H1 (cell line): ENCODE results near the gene CD300A. TPM values are rescaled to one million over a fixed set of nuclear protein-coding genes. Genes with fewer than 3 reads are reported as not detected.

Experiments
- CTCF ChIA-PET: fragments of 300-600 bp; sonication (Branson Sonifier 250); formaldehyde crosslinking; loops from one replicate; lab custom pipeline; 2021; ENCODE audit not compliant: partially characterized antibody; lab: Charles Lee
- POLR2A ChIA-PET: fragments of 300-600 bp; sonication (Branson Sonifier 250); formaldehyde crosslinking; loops from one replicate; lab custom pipeline; 2021; ENCODE audit warnings: inconsistent platforms; ENCODE audit not compliant: partially characterized antibody; lab: Charles Lee
- DNase-seq, 2 experiments: peaks; one replicate each; pipeline versions ENCODE4 v3.0.0 to v3.0.0-alpha.2; 2010 to 2022; ENCODE audit warnings: low spot score in 2 of 2, low read depth in 1 of 2, mixed read lengths in 1 of 2
- FAIRE-seq: peaks from 2 replicates; lab custom pipeline; 2011; peaks lifted over from hg19 to GRCh38; lab: Jason Lieb, UNC
- H2AFZ ChIP-seq: 2 replicates; pipeline ENCODE4 v1.8.1; 2012; ENCODE audit warnings: low read length, inconsistent platforms
- H2AK5ac ChIP-seq: 2 replicates; pipeline ENCODE4 v1.6.1; 2013; ENCODE audit warnings: low read depth, low read length
- H2BK120ac ChIP-seq: replicated peaks from 2 replicates; pipeline ENCODE3; 2013; ENCODE audit warnings: low read depth, low read length, inconsistent platforms
- H2BK12ac ChIP-seq: 2 replicates; pipeline ENCODE4 v1.6.1; 2013; ENCODE audit warnings: low read depth, low read length
- H2BK15ac ChIP-seq: 2 replicates; pipeline ENCODE4 v1.6.1; 2013; ENCODE audit warnings: low read length
- H2BK20ac ChIP-seq: 2 replicates; pipeline ENCODE4 v1.6.1; 2013; ENCODE audit warnings: low read length
- H2BK5ac ChIP-seq: 2 replicates; pipeline ENCODE4 v1.6.1; 2013; ENCODE audit warnings: low read depth, low read length
- H3K14ac ChIP-seq: 2 replicates; pipeline ENCODE4 v1.6.1; 2013; ENCODE audit warnings: inconsistent platforms; ENCODE audit not compliant: insufficient read length
- H3K18ac ChIP-seq: 2 replicates; pipeline ENCODE4 v1.6.1; 2013; ENCODE audit warnings: low read length; ENCODE audit errors: extremely low read depth
- H3K23ac ChIP-seq: 2 replicates; pipeline ENCODE4 v1.6.1; 2013; ENCODE audit warnings: inconsistent platforms; ENCODE audit not compliant: insufficient read length
- H3K23me2 ChIP-seq: 2 replicates; pipeline ENCODE4 v1.6.1; 2013; ENCODE audit warnings: low read depth, low read length
- H3K27ac ChIP-seq: 2 replicates; pipeline ENCODE4 v1.6.1; 2011; ENCODE audit warnings: low read depth, low read length, inconsistent platforms
- H3K27me3 ChIP-seq, 4 experiments: replicated peaks in 1 of 4; 1 replicate in 1 of 4; 2 replicates in 3 of 4; pipeline versions ENCODE4 v1.6.1 to v1.8.1; 2011 to 2013; ENCODE audit warnings: low read length in 3 of 4, mild to moderate bottlenecking in 3 of 4, inconsistent platforms in 2 of 4, mixed read lengths in 2 of 4, moderate library complexity in 1 of 4; ENCODE audit not compliant: control insufficient read depth in 3 of 4, insufficient read depth in 3 of 4; ENCODE audit errors: extremely low read depth in 1 of 4
- H3K36me3 ChIP-seq, 4 experiments: 2 replicates each; pipeline versions ENCODE4 v1.6.1 to v1.8.1; 2011 to 2013; ENCODE audit warnings: mild to moderate bottlenecking in 4 of 4, low read length in 3 of 4, moderate library complexity in 2 of 4, control low read depth in 1 of 4, inconsistent platforms in 1 of 4; ENCODE audit not compliant: insufficient read depth in 4 of 4, control insufficient read depth in 2 of 4
- H3K4ac ChIP-seq: replicated peaks from 2 replicates; pipeline ENCODE3; 2013; ENCODE audit warnings: low read length, low read depth, mixed read lengths, inconsistent platforms; ENCODE audit not compliant: insufficient read length
- H3K4me1 ChIP-seq, 4 experiments: replicated peaks in 1 of 4; 1 replicate in 1 of 4; 2 replicates in 3 of 4; pipeline versions ENCODE4 v1.6.1 to v1.8.1; 2011 to 2013; ENCODE audit warnings: low read length in 3 of 4, inconsistent platforms in 2 of 4, mixed read lengths in 1 of 4; ENCODE audit not compliant: insufficient read depth in 4 of 4, control insufficient read depth in 3 of 4
- H3K4me2 ChIP-seq, 2 experiments: 2 replicates each; pipeline versions ENCODE4 v1.6.1 to v1.8.1; 2011 to 2013; ENCODE audit warnings: low read depth in 2 of 2, low read length in 2 of 2, control low read depth in 1 of 2, inconsistent platforms in 1 of 2, mild to moderate bottlenecking in 1 of 2; ENCODE audit not compliant: insufficient read depth in 1 of 2
- H3K4me3 ChIP-seq, 4 experiments: fragments of 200-600, 300-600 bp in 1 of 4; sonication (generic), shearing (Covaris generic), sonication (Bioruptor Twin) in 1 of 4; 2 replicates each; pipeline versions ENCODE4 v1.5.1 to v1.8.1; 2011 to 2016; ENCODE audit warnings: low read length in 4 of 4, low read depth in 3 of 4, control low read depth in 2 of 4, inconsistent platforms in 2 of 4, mild to moderate bottlenecking in 2 of 4, mixed read lengths in 1 of 4, moderate library complexity in 1 of 4; ENCODE audit not compliant: insufficient read depth in 2 of 4; ENCODE audit errors: extremely low read depth in 1 of 4
- H3K56ac ChIP-seq: replicated peaks from 2 replicates; pipeline ENCODE3; 2013; ENCODE audit warnings: low read depth, mild to moderate bottlenecking, mixed read lengths, low read length, inconsistent platforms; ENCODE audit not compliant: insufficient read length
- H3K79me1 ChIP-seq: 2 replicates; pipeline ENCODE4 v1.6.1; 2013; ENCODE audit warnings: low read depth, low read length, control low read depth
- H3K79me2 ChIP-seq, 2 experiments: 2 replicates each; pipeline versions ENCODE4 v1.6.1 to v1.8.1; 2012 to 2013; ENCODE audit warnings: low read length in 2 of 2, mild to moderate bottlenecking in 2 of 2, inconsistent platforms in 1 of 2; ENCODE audit not compliant: insufficient read depth in 2 of 2, control insufficient read depth in 1 of 2
- H3K9ac ChIP-seq, 4 experiments: replicated peaks in 1 of 4; 1 replicate in 1 of 4; 2 replicates in 3 of 4; pipeline versions ENCODE4 v1.6.1 to v1.8.1; 2011 to 2013; ENCODE audit warnings: low read depth in 3 of 4, low read length in 3 of 4, control low read depth in 2 of 4, mild to moderate bottlenecking in 2 of 4, moderate library complexity in 2 of 4, inconsistent platforms in 1 of 4; ENCODE audit errors: extremely low read depth in 1 of 4
- H3K9me3 ChIP-seq, 2 experiments: 2 replicates each; pipeline versions ENCODE4 v1.6.1 to v1.8.1; 2012 to 2013; ENCODE audit warnings: mild to moderate bottlenecking in 2 of 2, moderate library complexity in 2 of 2, control low read depth in 1 of 2, inconsistent platforms in 1 of 2, low read depth in 1 of 2, low read length in 1 of 2, mixed read lengths in 1 of 2; ENCODE audit not compliant: insufficient read depth in 2 of 2
- H4K20me1 ChIP-seq, 2 experiments: replicated peaks in 1 of 2; 2 replicates each; pipeline versions ENCODE3 to v1.8.1; 2011 to 2013; ENCODE audit warnings: inconsistent platforms in 2 of 2, low read length in 2 of 2, mild to moderate bottlenecking in 1 of 2; ENCODE audit not compliant: insufficient read depth in 2 of 2, control insufficient read depth in 1 of 2
- H4K5ac ChIP-seq: 2 replicates; pipeline ENCODE4 v1.6.1; 2013; ENCODE audit warnings: low read length, low read depth, mixed read lengths, inconsistent platforms; ENCODE audit not compliant: insufficient read length
- H4K8ac ChIP-seq: 2 replicates; pipeline ENCODE4 v1.8.0; 2013; ENCODE audit warnings: mild to moderate bottlenecking, moderate library complexity, low read length, inconsistent platforms; ENCODE audit not compliant: insufficient read depth; ENCODE audit errors: extremely low read depth
- H4K91ac ChIP-seq: replicated peaks from 2 replicates; pipeline ENCODE3; 2013; ENCODE audit warnings: low read length, mixed read lengths, inconsistent platforms; ENCODE audit not compliant: insufficient read length
- CBX8 ChIP-seq: fragments of 300-800, 300-1000 bp; sonication (generic); IDR thresholded peaks from 2 replicates; pipeline ENCODE4 v1.7.1; 2016; ENCODE audit warnings: low read depth, low read length, borderline replicate concordance
- CHD1 ChIP-seq: IDR thresholded peaks from 2 replicates; pipeline ENCODE4 v1.6.1; 2012; ENCODE audit warnings: low read depth, low read length, improper control_type of control experiment
- EGR1 ChIP-seq: IDR thresholded peaks from 2 replicates; pipeline ENCODE4 v1.6.1; 2011; ENCODE audit warnings: low read depth, low read length, borderline replicate concordance
- EP300 ChIP-seq, 2 experiments: IDR thresholded peaks; 1 replicate in 1 of 2; 2 replicates in 1 of 2; pipeline ENCODE4 v1.6.1; 2011 to 2012; ENCODE audit warnings: low read depth in 2 of 2, low read length in 2 of 2, mild to moderate bottlenecking in 2 of 2, borderline replicate concordance in 1 of 2, inconsistent platforms in 1 of 2, moderate library complexity in 1 of 2
- WGBS, 2 experiments: shearing (Covaris generic) in 1 of 2; methylation state at CpG; one replicate each; pipeline versions ENCODE4 v1.1.6 to v1.1.7; 2013 to 2015; ENCODE audit warnings: low lambda C conversion rate in 2 of 2, mixed read lengths in 2 of 2, inconsistent platforms in 1 of 2, low coverage in 1 of 2, missing lambda C conversion rate in 1 of 2; ENCODE audit not compliant: insufficient replicate concordance in 2 of 2, insufficient coverage in 1 of 2, insufficient read length in 1 of 2; ENCODE audit errors: extremely low coverage in 1 of 2, missing lambda C conversion rate in 1 of 2; 5-methylcytosine and 5-hydroxymethylcytosine counted together
- polyA plus RNA-seq, 7 experiments: library from polyadenylated mRNA; depleted of rRNA in 3 of 7; stranded (reverse) in 5 of 7; unstranded in 2 of 7; fragments of >200 nt in 5 of 7; fragments of 200-250 nt in 2 of 7; gene quantifications; 1 replicate in 5 of 7; 2 replicates in 1 of 7; 4 replicates in 1 of 7; pipeline versions ENCODE4 v1.2.1 to v1.2.3, GENCODE V29; 2011 to 2013; ENCODE audit warnings: missing spikeins in 2 of 7, mixed read lengths in 2 of 7
- total RNA-seq: library from RNA; stranded (reverse); fragmentation: NEBNext Ultra II Directional; extraction: Animal tissue kit (Norgen Biotek cat#: 25700); gene quantifications from 2 replicates; pipeline ENCODE4 v1.2.1, GENCODE V29; 2021
- TF ChIP-seq, protein P1 (sequence below), 3 experiments: IDR thresholded peaks; 1 replicate in 2 of 3; 2 replicates in 1 of 3; pipeline versions ENCODE4 v1.5.1 to v1.6.1; 2011; ENCODE audit warnings: low read length in 3 of 3, mild to moderate bottlenecking in 3 of 3, inconsistent platforms in 2 of 3, low read depth in 1 of 3, moderate library complexity in 1 of 3; ENCODE audit not compliant: insufficient read depth in 1 of 3; ENCODE audit errors: control extremely low read depth in 1 of 3

The CD300A gene
- total and polyA plus RNA-seq, 2 of the 8 experiments (the other 6 are each of a cell fraction or from before 2014, with no cell fraction given): 0.52 to 1.3 TPM

DNA sequence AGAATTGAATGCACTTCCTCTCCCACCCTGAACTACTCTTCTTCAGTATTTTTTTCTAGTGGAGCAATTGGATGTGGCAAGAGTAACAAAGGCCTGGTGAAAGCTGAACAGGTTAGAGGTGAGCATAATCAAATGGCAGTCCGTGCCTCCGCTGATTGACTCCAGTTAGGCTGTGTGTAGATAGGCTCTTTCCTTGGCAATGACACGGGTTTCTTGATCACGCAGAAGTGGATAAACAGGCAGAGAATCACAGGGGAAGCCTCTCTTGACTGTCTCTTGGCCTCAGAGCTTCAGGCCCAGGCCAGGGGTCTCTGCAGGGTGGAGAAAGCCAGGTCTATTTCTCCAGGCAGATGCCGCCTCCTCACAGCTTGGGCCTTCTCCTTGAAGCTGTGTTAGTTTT is 60.6 kb downstream of the CD300A start:
- Histone ChIP-seq H3K4ac (no peak overlapping the region), H4K8ac (no peak overlapping the region), H3K27me3 (peaks cover 0 to 2% (median 0%) of the 10 kb centered on the region in 4 experiments; a peak in 2 of 7 replicates), H4K5ac (no peak overlapping the region), H3K9ac (no peak overlapping the region), H3K4me1 (peaks cover 0 to 4% (median under 1%) of the 10 kb centered on the region in 4 experiments; a peak in 2 of 7 replicates), H2BK12ac (no peak overlapping the region), H3K9me3 (peaks cover 10 to 11% of the 10 kb centered on the region in 2 experiments; a peak in 3 of 4 replicates), H4K91ac (no peak overlapping the region), H3K79me2 (no peaks in the 10 kb centered on the region), H3K23me2 (no peaks in the 10 kb centered on the region), H3K4me3 (no peak overlapping the region), H3K18ac (no peak overlapping the region), H3K14ac (no peak overlapping the region), H3K36me3 (no peaks in the 10 kb centered on the region), H3K56ac (no peak overlapping the region), H4K20me1 (no peaks in the 10 kb centered on the region), H3K23ac (no peak overlapping the region), H2AFZ (no peak overlapping the region), H3K79me1 (no peaks in the 10 kb centered on the region), H2BK5ac (no peak overlapping the region), H2BK20ac (no peak overlapping the region), H2AK5ac (no peak overlapping the region), H3K27ac (no peak overlapping the region), H2BK120ac (no peak overlapping the region), H3K4me2 (no peak overlapping the region), H2BK15ac (no peak overlapping the region)
- FAIRE-seq: no peak
- ChIA-PET CTCF (interaction anchor here (0.7 to 3.6 kb wide), 5 partner anchors 12 to 254 kb away, joined by 3 to 13 read pairs (median 3); partner anchors contain the start of gene GPR142), POLR2A (interaction anchor here (0.6 to 1.0 kb wide), 2 partner anchors 15 to 308 kb away, joined by 3 read pairs; no protein-coding TSS in a partner anchor)
- no peak for DNase-seq
- WGBS, 2 experiments: 85% methylated on average over 5 of the region's 5 CpGs; no CpG with 5 or more reads in 1 of the 2 experiments
- no peak for TF ChIP-seq CHD1
- TF ChIP-seq CBX8: no peak
- no peak for TF ChIP-seq EGR1
- TF ChIP-seq, protein P1, sequence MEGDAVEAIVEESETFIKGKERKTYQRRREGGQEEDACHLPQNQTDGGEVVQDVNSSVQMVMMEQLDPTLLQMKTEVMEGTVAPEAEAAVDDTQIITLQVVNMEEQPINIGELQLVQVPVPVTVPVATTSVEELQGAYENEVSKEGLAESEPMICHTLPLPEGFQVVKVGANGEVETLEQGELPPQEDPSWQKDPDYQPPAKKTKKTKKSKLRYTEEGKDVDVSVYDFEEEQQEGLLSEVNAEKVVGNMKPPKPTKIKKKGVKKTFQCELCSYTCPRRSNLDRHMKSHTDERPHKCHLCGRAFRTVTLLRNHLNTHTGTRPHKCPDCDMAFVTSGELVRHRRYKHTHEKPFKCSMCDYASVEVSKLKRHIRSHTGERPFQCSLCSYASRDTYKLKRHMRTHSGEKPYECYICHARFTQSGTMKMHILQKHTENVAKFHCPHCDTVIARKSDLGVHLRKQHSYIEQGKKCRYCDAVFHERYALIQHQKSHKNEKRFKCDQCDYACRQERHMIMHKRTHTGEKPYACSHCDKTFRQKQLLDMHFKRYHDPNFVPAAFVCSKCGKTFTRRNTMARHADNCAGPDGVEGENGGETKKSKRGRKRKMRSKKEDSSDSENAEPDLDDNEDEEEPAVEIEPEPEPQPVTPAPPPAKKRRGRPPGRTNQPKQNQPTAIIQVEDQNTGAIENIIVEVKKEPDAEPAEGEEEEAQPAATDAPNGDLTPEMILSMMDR (IDR thresholded peaks at IDR 0.05; ENCODE audit: control extremely low read depth in 1 of 3, insufficient read depth in 1 of 3, low read depth in 1 of 3, low read length in 3 of 3): no peak
- no peak for TF ChIP-seq EP300 (IDR thresholded peaks at IDR 0.05; ENCODE audit: borderline replicate concordance in 1 of 2, low read depth in 2 of 2, low read length in 2 of 2)
